Tibial nerve (tissue), 4 donors: ENCODE data around the gene ADAMTSL1. TPM values are rescaled to one million over a fixed set of nuclear protein-coding genes. Genes with fewer than 3 reads are reported as not detected.
A peak's percentile ranks its signal among the peaks of the same experiment; 100 is the strongest.

ENCODE experiments used
- DNase-seq, 2 donors: peaks; one replicate each; pipeline ENCODE4 v3.0.0-alpha.2; 2019; ENCODE audit warnings: low spot score in 2 of 2
- H3K27ac ChIP-seq, 4 donors: fragments of 200-600 bp; sonication (generic) in 3 of 4; one replicate each; pipeline ENCODE4 v1.5.1; 2017 to 2019; ENCODE audit warnings: mild to moderate bottlenecking in 1 of 4
- H3K27me3 ChIP-seq, 2 donors: fragments of 200-600 bp; sonication (generic) in 1 of 2; one replicate each; pipeline versions ENCODE4 v1.5.1 to v1.6.0; 2017 to 2019
- H3K36me3 ChIP-seq, 3 donors: fragments of 200-600 bp; sonication (generic); one replicate each; pipeline ENCODE4 v1.5.1; 2018 to 2019
- H3K4me1 ChIP-seq, 4 donors: fragments of 200-600 bp; sonication (generic) in 3 of 4; one replicate each; pipeline ENCODE4 v1.5.1; 2017 to 2019
- H3K4me3 ChIP-seq, 4 donors: fragments of 200-600 bp; sonication (generic) in 3 of 4; one replicate each; pipeline ENCODE4 v1.5.1; 2017 to 2019; ENCODE audit warnings: mild to moderate bottlenecking in 1 of 4, moderate library complexity in 1 of 4
- H3K9me3 ChIP-seq, 4 donors: fragments of 200-600 bp; sonication (generic) in 3 of 4; one replicate each; pipeline ENCODE4 v1.5.1; 2017 to 2019
- CTCF ChIP-seq, 5 experiments: fragments of 200-600 bp in 3 of 5; fragments of 450-650 bp in 2 of 5; sonication (generic) in 3 of 5; IDR thresholded peaks; one replicate each; pipeline ENCODE4 v1.5.1; 2016 to 2019; ENCODE audit warnings: antibody characterized with exemption in 5 of 5, mild to moderate bottlenecking in 3 of 5, moderate library complexity in 2 of 5
- EP300 ChIP-seq, 2 donors: sonication (generic); formaldehyde crosslinking; IDR thresholded peaks; one replicate each; pipeline ENCODE4 v1.6.1; 2017; ENCODE audit warnings: antibody characterized with exemption in 2 of 2, mild to moderate bottlenecking in 1 of 2
- POLR2A ChIP-seq, 2 donors: fragments of 450-650 bp; IDR thresholded peaks; one replicate each; pipeline ENCODE4 v1.6.1; 2017; ENCODE audit warnings: antibody characterized with exemption in 2 of 2, mild to moderate bottlenecking in 2 of 2, moderate library complexity in 2 of 2
- WGBS, 2 donors: methylation state at CpG; one replicate each; pipeline ENCODE4 v1.1.5; 2018; 5-methylcytosine and 5-hydroxymethylcytosine counted together
- total RNA-seq, 4 donors: library from RNA; depleted of rRNA; stranded (reverse); fragments of >200 nt; gene quantifications; one replicate each; pipeline ENCODE4 v1.1.0, GENCODE V29; 2016

ADAMTSL1 gene
- total RNA-seq, 4 donors from 2014 or later = 11.9 to 27.1 (median 21.3) TPM

- H3K4me3 ChIP-seq = no peak overlapping the region
- DNase-seq = no peak
- no peaks in the 10 kb centered on the region for H3K27me3 ChIP-seq
- H3K4me1 ChIP-seq = peaks cover 0 to 32% (median 18%) of the 10 kb centered on the region in 4 donors
- 77% methylated on average over 1 of the region's 1 CpG for WGBS, 2 donors
- H3K27ac ChIP-seq = peak overlapping the region in 1 of 4 donors; percentile 77
- H3K9me3 ChIP-seq = no peaks in the 10 kb centered on the region
- H3K36me3 ChIP-seq = no peaks in the 10 kb centered on the region
- TF ChIP-seq POLR2A (IDR thresholded peaks at IDR 0.05) = no peak
- TF ChIP-seq EP300 (IDR thresholded peaks at IDR 0.05) = no peak
- no peak for TF ChIP-seq CTCF (IDR thresholded peaks at IDR 0.05)
Measured at GRCh38 chr9:18748251-18748701, 274.3 kb downstream of the ADAMTSL1 start.

GRCh38 chr9:18749711-18750110, 275.8 kb downstream of the ADAMTSL1 start:
- peaks cover 0 to 28% (median 18%) of the 10 kb centered on the region in 4 donors for H3K4me1 ChIP-seq
- TF ChIP-seq EP300 (IDR thresholded peaks at IDR 0.05) (no peak), CTCF (IDR thresholded peaks at IDR 0.05) (no peak), POLR2A (IDR thresholded peaks at IDR 0.05) (no peak)
- no peak overlapping the region for H3K4me3 ChIP-seq
- H3K27ac ChIP-seq = no peak overlapping the region
- H3K9me3 ChIP-seq = no peaks in the 10 kb centered on the region
- H3K27me3 ChIP-seq = no peaks in the 10 kb centered on the region
- 94 to 100% methylated on average over 1 of the region's 1 CpG for WGBS, 2 donors
- no peaks in the 10 kb centered on the region for H3K36me3 ChIP-seq
- no peak for DNase-seq

GRCh38 chr9:18753904-18754303, 280.0 kb downstream of the ADAMTSL1 start:
- DNase-seq = no peak
- peaks cover 0 to 5% (median 0%) of the 10 kb centered on the region in 4 donors for H3K4me1 ChIP-seq
- H3K27me3 ChIP-seq = no peaks in the 10 kb centered on the region
- H3K27ac ChIP-seq = no peak overlapping the region
- TF ChIP-seq EP300 (IDR thresholded peaks at IDR 0.05) = no peak
- H3K9me3 ChIP-seq = no peaks in the 10 kb centered on the region
- 95 to 99% methylated on average over 4 of the region's 4 CpGs for WGBS, 2 donors
- no peaks in the 10 kb centered on the region for H3K36me3 ChIP-seq
- H3K4me3 ChIP-seq = no peak overlapping the region

- 87 to 93% methylated on average over 4 of the region's 4 CpGs for WGBS, 2 donors
- no peaks in the 10 kb centered on the region for H3K36me3 ChIP-seq
- no peaks in the 10 kb centered on the region for H3K9me3 ChIP-seq
- H3K27me3 ChIP-seq = no peaks in the 10 kb centered on the region
- DNase-seq = no peak
- H3K4me3 ChIP-seq = no peak overlapping the region
- peaks cover 0 to 5% (median 0%) of the 10 kb centered on the region in 4 donors for H3K4me1 ChIP-seq
- TF ChIP-seq POLR2A (IDR thresholded peaks at IDR 0.05) (no peak), CTCF (IDR thresholded peaks at IDR 0.05) (no peak), EP300 (IDR thresholded peaks at IDR 0.05) (no peak)
- H3K27ac ChIP-seq = no peak overlapping the region
Measured at GRCh38 chr9:18754537-18754936, 280.6 kb downstream of the ADAMTSL1 start.

GRCh38 chr9:18755263-18755662, 281.3 kb downstream of the ADAMTSL1 start:
- Histone ChIP-seq H3K27ac (no peak overlapping the region), H3K27me3 (no peaks in the 10 kb centered on the region), H3K36me3 (no peaks in the 10 kb centered on the region), H3K4me1 (peaks cover 0 to 5% (median 0%) of the 10 kb centered on the region in 4 donors), H3K4me3 (no peak overlapping the region), H3K9me3 (no peaks in the 10 kb centered on the region)
- 91 to 92% methylated on average over 2 of the region's 2 CpGs for WGBS, 2 donors
- TF ChIP-seq CTCF (IDR thresholded peaks at IDR 0.05) (no peak), EP300 (IDR thresholded peaks at IDR 0.05) (no peak), POLR2A (IDR thresholded peaks at IDR 0.05) (no peak)
- DNase-seq = no peak

GRCh38 chr9:18756712-18757125, 282.8 kb downstream of the ADAMTSL1 start:
- 40 to 49% methylated on average over 3 of the region's 3 CpGs for WGBS, 2 donors
- TF ChIP-seq EP300 (IDR thresholded peaks at IDR 0.05) (no peak), CTCF (IDR thresholded peaks at IDR 0.05) (no peak), POLR2A (IDR thresholded peaks at IDR 0.05) (no peak)
- H3K27me3 ChIP-seq = no peaks in the 10 kb centered on the region
- no peak for DNase-seq
- H3K4me3 ChIP-seq = no peak overlapping the region
- H3K27ac ChIP-seq = peak overlapping the region in 1 of 4 donors; percentile 22
- no peaks in the 10 kb centered on the region for H3K9me3 ChIP-seq
- H3K4me1 ChIP-seq = peaks cover 0 to 5% (median 0%) of the 10 kb centered on the region in 4 donors
- no peaks in the 10 kb centered on the region for H3K36me3 ChIP-seq
